CD4-positive, alpha-beta T cell treated with Interleukin-10 for 1 hour (primary cell): ENCODE measurements around the gene GPAT3.
"Not testable (repeated sequence)": the region's sequence is repeated elsewhere in the genome, so short reads cannot be mapped to it uniquely, and the experiment has no call there.

ENCODE experiments used
- DNase-seq: peaks from one replicate; pipeline ENCODE4 v3.0.0-alpha.2; 2020

GPAT3 gene

DNA sequence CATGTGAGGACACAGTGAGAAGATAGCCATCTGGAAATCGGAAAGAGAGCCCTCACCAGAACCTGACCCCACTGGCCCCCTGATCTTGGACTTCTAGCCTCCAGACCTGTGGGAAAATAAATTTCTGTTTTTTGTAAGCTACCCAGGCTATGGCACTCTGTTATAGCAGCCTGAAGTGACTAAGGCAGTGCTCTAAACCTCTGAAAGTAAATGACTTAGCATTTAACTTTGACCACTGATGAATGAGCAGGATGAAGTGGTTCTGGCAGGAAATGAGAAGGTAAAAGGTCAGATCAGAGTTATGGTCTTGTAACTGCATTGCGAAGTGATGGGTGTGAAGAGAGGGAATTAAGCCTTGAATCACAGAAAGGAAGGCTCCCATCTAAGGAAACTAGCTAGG, 17.0 kb downstream of the GPAT3 start:
- no peak for DNase-seq

DNA sequence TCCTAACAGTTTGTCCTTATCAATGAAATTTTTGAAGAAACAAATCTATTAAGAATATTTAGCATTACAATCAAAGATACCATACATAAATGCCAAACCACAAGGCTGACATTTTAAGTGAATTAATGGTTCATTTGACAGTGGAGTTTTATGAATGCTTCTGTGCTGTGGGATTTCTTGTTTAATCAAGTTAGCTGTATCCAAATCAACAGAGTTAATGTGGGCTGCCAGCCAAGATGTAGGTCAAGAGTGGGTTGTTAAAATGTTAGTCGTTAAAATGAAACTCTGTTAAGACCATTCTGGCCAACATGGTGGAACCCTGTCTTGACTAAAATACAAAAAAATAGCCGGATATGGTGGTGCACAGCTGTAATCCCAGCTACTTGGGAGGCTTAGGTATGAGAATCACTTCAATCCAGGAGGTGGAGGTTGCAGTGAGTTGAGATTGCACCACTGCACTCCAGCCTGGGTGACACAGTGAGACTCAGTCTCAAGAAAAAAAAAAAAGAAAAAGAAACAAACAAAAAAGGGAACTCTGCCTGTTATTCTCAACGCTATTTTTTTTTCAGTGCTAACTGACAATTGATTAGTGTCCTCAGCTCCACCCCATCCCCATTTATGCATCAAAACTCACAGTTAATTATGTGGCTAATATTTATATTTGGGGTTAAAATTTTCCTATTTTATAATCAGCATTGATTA, 20.2 kb downstream of the GPAT3 start:
- no peak for DNase-seq

DNA sequence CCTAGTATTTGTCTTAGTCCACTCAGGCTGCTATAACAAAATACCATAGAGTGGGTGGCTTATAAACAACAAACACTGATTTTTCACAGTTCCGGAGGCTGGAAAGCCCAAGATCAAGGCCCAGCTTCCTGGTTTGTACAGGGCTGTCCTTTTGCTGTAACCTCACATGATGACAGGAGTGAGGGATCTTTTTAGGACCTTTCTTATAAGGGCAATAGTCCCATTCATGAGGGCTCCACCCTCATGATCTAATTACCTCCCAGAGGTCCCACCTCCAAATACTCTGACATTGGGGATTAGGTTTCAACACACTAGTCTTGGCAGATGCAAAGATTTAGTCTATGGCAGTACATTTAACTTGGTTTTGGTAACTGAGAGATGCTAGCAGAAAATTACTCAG, 20.9 kb downstream of the GPAT3 start:
- no peak for DNase-seq

DNA sequence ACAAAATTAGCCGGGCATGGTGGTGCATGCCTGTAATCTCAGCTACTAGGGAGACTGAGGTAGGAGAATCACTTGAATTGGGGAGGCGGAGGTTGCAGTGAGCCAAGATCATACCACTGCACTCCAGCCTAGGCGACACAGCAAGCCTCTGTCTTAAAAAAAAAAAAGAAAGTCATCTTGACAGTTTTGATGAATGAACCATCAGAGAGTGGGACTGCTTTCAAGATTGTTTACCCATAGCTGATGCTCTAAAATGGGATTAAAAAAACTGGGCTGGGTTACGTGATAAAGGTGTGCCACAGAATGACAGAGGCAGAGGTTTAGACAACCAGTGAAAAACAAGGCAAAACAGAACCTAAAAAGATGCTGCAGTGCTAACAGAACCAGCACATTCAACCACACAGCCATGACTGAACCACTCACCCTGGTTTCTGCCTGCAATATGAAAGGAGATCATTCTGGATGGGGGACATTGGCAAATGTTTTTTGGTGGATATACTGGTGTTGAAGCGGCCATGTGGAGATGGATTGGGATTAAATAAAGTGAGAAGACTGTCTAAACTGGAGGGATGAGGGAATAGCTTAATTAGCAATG, 22.2 kb downstream of the GPAT3 start:
- no peak for DNase-seq

DNA sequence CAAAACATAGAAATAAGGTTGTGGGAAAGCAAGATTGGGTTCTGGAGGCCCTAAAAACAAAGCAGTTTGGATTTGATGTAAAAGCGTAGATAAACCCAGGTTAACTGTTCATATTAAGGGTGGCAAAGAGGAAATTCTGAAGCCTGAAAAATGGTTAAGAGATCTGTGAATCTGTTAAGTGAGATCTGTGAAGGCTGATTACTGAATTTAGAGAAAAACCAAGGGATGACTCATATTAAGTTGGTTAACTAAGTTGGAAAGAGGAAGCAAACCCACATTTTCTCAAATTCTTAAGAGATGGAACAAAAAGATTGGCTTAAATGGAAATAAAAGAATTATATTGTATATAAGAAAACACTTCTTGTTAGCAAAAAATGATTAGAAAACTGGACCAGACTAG, 22.8 kb downstream of the GPAT3 start:
- no peak for DNase-seq

DNA sequence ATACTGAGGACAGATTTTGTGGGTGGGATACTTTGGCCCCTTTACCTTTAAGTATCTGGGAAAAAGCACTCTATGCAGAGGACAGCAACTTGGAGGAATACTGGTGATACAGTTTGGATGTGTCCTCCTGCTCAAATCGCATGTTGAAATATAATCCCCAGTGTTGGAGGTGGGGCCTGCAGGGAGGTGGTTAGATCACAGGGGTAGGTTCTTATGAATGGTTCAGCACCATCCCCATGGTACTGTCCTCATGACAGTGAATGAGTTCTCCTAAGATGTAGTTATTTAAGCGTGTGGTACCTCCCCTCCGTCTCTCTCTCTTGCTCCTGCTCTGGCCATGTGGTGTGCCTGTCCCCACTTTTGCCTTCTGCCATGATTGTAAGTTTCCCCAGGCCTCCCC, 24.6 kb downstream of the GPAT3 start:
- no peak for DNase-seq

DNA sequence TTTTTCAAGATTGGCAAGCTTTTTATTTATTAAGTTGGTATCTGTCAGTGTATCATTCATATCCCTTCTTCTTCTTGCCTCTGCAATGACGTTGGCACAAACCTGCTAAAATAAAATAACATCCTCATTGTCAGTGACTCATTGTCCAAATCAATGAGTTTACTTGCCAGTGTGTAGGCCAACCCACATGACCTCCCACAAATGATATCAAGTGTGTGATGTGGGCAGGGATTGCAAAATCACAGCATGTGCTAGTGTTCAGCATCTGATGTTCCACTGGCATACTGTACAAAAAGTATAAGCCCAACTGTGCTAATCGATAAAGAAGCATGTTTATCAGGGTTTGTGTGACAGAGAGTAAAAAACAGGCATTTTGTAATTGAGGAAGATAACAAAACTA, 25.5 kb downstream of the GPAT3 start:
- DNase-seq, result peak; percentile 8

DNA sequence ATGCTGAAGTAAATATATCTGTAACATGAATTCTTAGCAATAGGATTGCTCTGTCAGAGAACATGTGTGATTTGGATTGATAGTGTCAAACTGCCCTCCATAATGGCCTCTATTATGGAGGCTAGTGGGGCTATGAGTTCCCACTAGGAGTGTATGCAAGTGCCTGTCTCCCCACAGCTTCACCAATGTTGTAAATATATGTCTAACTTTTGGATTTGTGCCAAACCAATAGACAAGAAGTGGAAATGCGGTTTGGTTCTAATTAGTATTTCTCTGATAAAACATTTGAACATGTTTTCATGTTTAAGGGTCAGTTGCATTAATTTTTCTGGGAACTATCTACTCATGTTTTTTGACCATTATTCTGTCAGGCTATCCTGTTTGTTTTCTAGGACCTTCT, 28.1 kb downstream of the GPAT3 start:
- DNase-seq, result no peak

DNA sequence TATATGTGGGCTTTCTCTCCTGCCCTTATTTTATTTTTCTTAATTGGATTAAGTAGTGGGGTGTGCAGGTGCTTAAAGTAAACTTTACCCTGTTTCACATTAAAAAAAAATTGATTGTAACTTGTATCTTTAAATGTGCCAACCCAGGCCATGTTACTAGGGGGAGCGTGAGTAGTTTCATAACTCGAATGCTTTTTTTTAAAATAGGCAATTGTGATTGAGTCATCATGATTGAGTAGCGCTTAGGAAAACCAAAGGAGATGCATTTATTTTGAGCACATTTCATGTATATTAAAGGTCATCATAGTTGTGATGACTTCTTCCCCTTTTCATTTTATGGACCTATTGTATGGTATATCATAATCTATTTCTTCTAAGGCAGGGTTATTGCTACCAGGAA, 32.2 kb downstream of the GPAT3 start:
- DNase-seq, result no peak

DNA sequence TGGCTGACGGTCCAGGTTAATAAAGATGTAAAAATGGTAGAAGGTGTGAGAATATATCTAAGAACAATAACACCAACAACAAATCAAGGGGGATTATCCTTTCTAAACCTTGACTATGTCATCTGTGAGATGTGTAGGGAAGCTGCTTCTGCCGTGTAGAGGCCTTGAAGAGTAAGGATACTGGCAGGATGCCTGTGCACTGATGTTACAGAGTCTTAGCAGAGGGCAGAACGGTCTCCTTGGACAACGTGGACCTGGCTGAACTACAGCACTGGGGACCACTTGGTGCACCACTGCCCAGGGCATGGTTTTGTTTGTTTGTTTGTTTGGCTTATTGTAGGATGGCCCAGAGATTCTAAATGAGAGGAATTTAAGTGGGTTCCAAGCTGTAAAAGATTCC, 33.5 kb downstream of the GPAT3 start:
- DNase-seq, result no peak

DNA sequence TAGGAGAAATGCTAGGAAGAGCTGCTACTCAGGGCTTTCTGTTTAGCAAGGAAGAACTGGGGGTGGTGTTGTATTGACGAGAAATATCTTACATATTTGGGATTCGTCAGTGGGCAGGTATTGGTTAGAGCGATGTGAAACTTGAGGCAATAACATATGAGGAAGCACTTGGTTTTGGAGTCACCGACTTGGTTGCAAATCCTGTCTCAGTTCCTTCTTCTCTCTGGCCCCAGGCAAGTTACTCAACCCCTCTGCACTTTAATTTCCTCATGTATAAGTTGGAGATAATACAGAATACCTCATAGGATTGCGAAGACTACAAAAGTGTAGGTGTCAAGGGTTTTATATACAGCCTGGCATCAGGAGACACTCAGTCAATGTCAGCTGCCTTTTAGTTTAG, 34.1 kb downstream of the GPAT3 start:
- peak; percentile 17 for DNase-seq

DNA sequence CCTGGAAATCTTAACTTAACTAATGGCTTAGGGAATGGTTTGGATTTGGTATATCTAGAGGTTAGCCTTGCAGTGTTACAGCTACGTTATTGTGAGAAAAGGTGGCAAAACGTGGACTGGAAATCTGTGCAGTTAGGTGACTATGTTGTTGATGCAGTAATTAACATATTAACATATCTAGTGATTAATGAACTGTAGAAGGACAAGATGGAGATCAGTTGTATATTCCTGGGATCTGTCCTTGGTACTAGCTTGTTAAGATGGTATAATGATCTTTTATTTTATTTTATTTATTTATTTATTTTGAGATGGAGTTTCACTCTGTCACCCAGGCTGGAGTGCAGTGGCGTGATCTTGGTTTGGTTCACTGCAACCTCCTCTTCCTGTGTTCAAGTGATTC, 36.9 kb downstream of the GPAT3 start:
- DNase-seq, result no peak

DNA sequence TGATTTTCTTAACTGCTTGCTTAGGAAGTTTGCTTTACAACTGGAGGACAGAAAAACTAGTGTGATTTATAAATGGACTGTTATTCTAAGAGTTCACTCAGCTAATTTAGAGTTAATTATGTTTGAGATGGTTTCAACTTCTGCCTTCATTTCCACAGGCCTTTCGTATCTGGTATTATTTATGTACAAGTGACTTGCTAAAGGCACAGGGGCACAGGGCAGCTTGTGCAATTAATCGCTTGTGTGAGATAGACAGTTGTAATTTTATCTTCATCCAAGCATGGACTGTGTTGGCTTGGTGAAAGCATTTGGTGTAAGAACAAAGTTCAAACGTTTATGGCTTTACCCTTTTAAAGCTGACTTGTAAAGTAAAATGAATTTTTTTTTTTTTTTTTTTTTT, 38.3 kb downstream of the GPAT3 start:
- no peak for DNase-seq

DNA sequence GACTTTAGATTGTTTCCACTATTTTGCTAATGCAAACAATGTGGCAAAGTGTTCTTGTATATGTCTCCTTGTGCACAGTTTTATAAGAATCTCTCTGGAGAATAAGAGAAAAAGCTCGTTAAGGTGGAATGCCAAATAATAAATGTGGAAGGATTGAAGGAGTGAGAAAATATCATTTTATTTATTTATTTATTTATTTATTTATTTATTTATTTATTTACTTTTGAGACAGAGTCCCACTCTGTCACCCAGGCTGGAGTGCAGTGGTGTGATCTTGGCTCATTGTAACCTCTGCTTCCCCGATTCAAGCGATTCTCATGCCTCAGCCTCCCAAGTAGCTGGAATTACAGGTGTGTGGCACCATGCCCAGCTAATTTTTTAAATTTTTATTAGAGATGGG, 40.3 kb downstream of the GPAT3 start:
- DNase-seq, result not testable (repeated sequence)

DNA sequence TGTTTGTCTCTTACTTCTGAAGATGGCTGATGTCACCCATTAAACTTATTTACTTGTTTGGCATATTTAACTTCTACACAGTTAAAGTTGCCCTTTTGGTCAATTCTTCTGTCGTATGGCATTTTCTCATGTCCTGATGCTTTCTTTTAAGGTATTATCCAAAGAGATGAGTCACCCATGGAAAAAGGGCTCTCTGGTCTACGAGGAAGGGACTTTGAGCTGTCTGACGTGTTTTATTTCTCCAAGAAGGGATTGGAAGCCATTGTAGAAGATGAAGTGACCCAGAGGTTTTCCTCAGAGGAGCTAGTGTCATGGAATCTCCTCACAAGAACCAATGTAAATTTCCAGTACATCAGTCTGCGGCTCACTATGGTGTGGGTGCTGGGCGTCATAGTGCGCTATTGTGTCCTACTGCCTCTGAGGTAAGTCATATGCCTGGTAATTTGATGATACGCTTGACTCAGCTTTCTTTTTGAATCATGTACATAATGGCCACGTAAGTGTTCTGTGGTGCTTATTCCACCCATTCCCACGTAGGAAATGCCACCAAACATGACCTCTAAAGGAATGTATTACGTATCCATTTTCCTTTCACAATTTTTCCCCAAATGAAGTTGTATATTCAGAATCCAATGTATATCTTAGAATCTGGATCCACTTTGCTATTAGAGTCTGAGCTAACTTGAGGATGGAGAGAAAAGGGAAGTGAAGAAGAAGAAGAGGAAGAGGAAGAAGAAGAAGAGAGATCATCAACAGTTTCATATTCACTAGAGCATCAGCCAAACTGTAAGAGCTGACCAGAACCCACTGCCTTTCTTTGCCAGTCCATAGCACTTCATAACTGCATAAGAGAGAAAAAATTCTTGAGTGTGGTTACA, 45.7 kb downstream of the GPAT3 start:
- no peak for DNase-seq

DNA sequence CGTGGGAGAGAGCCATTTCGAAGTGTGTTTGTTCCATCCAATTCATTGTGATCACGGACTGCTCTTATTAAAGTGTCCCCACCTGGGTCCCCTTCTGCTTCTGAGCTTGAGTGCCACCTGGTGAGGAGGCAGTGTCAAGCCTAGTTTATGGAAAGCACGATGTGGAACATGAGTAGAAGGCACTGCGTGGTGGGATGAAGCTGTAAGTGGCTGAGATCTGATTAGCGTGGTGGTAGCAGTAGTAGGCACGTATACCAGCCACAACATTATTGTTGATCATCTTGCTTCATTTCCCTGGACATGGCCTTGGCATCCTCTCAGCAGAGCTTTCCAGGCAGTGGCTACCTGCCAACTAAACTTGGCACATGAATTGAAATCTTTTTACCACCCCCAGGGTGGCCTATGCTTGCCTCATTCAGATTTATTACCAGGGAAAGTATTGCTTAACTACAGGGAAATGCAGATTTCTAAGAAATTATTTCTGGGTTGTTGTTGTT, 46.4 kb downstream of the GPAT3 start:
- DNase-seq, result no peak

DNA sequence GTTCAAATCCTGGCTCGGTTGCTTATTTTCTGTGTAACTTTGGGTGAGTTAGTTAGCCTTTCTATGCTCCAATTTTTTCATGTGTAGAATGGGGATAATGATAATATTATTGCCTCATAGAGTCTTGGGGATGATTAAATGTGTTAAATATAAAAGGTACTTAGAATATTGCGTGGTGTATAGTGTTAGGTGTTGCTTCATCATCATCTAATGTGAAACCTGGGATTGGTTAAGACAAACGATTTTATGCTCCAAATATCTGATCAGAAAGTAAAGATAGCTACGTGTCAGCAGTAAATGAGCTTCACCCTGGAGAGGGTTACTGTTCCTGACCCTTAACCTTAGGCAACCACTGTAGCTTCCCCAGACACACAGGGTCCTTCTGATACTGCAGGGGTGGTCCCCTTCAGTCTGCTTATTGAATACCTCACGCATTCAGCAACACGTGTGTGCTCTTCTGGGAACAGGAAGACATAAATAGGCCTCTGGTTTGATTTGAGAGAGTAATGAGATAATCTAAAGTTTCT, 50.1 kb downstream of the GPAT3 start:
- no peak for DNase-seq

DNA sequence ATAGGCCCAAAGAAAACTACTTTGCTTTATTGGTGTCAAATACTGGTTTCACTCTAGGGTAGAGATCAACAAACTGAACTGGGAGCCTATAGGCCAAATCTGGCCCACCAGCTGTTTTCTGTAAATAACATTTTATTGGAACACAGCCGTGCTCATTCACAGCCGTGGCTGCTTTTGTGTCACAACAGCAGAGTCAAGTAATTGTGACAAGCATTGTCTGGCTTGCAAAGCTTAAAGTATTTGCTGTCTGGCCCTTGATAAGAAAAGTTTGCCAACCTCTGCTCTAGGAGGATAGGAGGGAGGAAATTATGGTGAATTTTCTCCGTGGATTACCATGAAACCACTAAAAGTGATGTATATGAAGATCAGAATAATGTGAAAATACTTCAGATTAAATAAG, 53.4 kb downstream of the GPAT3 start:
- no peak for DNase-seq

DNA sequence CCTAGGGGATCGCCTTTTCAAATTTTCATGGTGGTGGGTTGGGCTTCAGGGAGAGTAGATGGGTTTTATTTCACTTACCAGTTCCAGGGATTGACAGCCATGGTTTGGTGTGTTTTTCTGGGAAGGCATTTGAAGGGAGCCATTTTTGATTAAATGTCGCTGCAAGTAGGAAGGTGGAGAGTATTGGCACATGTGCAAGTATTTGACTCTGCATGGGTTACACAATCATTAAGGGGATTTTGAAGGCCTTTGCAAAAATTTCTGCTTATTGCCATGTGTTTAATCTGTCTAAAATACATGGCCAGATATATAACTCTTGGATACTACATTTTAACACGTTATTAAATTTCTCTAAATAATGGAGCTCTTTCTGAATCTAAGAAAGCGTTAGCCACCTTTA, 55.1 kb downstream of the GPAT3 start:
- no peak for DNase-seq

DNA sequence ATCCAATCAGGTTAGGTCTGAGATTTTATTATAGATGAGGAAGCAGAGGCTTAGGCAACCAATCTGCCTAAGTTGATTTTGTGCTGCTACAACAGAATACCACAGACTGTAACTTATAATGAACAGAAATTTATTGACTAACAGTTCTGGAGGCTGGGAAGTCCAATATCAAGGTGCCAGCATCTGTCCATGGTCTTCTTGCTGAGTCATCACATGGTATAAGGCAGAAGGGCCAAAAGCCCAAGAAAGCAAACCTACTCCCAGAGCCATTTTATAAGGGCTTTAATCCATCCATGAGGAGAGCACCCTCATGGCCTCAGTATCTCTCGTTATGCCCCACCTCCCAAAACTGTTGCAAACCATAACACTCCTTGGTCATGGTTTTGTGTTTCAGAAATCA, 55.8 kb downstream of the GPAT3 start:
- DNase-seq, result no peak

DNA sequence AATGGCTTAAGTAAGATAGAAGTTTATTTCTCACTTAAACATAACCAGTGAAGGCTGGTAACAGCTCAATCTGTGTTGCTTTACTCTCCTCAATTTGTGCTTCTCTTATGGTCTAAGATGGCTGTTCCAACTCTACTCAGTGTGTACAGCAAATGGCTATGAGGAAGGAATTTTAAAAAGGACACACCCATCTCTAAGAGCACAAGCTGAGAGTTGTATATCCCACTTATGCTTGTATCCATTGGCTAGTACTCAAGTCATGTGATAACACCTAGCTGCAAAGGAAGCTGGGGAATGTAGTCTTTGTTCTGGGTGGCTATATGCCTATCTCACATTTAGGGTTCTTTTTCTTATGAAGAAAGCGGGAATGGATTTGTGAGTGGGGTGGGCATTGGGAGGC, 63.3 kb downstream of the GPAT3 start:
- peak; percentile 5 for DNase-seq

DNA sequence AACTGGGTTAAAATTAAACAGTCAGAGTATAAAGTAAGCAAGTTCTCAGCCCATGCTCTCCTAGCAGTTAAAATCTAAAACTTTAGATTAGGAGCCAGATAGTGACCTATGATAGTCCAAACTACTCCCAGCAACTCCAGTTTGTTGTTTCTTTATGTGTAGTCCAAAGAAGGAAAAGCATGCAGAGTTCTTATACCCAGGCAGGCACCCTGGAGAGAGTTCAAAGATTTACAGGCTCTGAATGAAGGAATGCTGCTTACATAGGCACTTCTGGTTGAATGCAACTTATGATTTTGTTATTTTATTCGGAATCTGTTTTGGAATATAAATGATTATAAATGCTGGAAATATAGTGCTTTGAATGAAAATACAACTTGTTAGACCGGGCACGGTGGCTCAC, 67.2 kb downstream of the GPAT3 start:
- no peak for DNase-seq

DNA sequence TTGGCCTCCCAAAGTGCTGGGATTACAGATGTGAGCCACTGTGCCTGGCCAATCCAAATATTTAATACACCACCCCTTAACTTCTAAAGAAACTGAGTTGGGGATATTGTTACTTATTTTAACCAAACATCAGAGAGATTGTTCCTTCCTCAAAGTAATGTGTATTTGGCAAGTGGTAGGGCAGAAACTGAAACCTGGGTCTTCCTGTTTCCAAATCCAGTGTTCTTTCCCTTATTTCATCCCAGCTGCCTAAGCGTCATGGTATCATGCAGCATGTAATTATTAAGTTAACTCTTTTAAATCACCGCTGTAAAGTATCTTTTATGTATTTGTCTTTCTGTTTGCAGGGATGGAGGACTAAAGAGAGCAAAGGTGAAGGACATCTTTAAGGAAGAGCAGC, 68.4 kb downstream of the GPAT3 start:
- DNase-seq, result no peak

DNA sequence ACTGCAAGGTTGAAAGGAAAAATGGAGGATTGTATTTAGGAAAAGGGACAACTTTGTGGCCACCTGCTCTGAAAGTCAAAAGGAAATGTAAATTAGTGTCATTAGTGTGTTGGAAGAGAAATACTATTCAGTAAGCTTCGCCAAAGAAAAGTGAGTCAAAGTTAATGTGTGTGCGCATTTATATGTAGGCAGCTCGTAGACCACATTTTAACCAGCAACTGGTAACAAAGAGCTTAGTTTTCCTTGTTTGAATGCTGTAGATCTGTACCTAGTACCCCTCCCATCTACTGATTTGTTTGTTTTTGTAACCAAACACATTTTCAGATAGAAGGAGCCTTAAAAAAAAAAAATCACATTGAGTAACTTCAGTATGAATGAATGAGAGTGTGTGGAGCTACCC, 69.3 kb downstream of the GPAT3 start:
- DNase-seq, result no peak
